Body of pancreas (tissue), 4 donors: Measurements from ENCODE around the gene KRTAP29-1. TPM values are rescaled to one million over a fixed set of nuclear protein-coding genes. Genes with fewer than 3 reads are reported as not detected.

Source experiments
- ATAC-seq: fragments of 150-250 bp; one replicate; pipeline ENCODE4 v1.9.1; 2016
- DNase-seq, 4 donors: peaks; one replicate each; pipeline ENCODE4 v3.0.0-alpha.2; 2019
- H3K27ac ChIP-seq, 4 donors: fragments of 200-600 bp; sonication (generic); 1 replicate in 3 of 4; 2 replicates in 1 of 4; pipeline versions ENCODE4 v1.5.1 to v1.6.1; 2016 to 2019; ENCODE audit warnings: mild to moderate bottlenecking in 1 of 4, mixed read lengths in 1 of 4, moderate library complexity in 1 of 4
- H3K27me3 ChIP-seq, 2 donors: fragments of 200-600 bp; sonication (generic); one replicate each; pipeline ENCODE4 v1.6.0; 2016; ENCODE audit warnings: mild to moderate bottlenecking in 1 of 2
- H3K36me3 ChIP-seq, 2 donors: fragments of 200-600 bp; sonication (generic); replicated peaks in 1 of 2; 2 replicates each; pipeline ENCODE4 v1.5.1; 2016; ENCODE audit warnings: low read depth in 2 of 2; ENCODE audit not compliant: insufficient read depth in 1 of 2
- H3K4me1 ChIP-seq: fragments of 200-600 bp; sonication (generic); one replicate; pipeline ENCODE4 v1.6.0; 2016
- H3K4me3 ChIP-seq, 2 donors: fragments of 200-600 bp; sonication (generic); 1 replicate in 1 of 2; 2 replicates in 1 of 2; pipeline ENCODE4 v1.5.1; 2016 to 2019
- H3K9me3 ChIP-seq, 3 donors: fragments of 200-600 bp; sonication (generic); 1 replicate in 2 of 3; 2 replicates in 1 of 3; pipeline ENCODE4 v1.5.1; 2016
- POLR2A ChIP-seq, 3 donors: fragments of 450-650 bp; IDR thresholded peaks; one replicate each; pipeline ENCODE4 v1.6.1; 2016; ENCODE audit warnings: antibody characterized with exemption in 3 of 3, mild to moderate bottlenecking in 2 of 3
- WGBS, 2 donors: methylation state at CpG; one replicate each; pipeline ENCODE4 v1.1.5; 2017; 5-methylcytosine and 5-hydroxymethylcytosine counted together
- intact Hi-C: fragments of 100-400 bp; cut with DNase I; formaldehyde crosslinking; loops from one replicate; pipeline ENCODE4 v1.15.1; 2023
- total RNA-seq, 2 donors: library from RNA; depleted of rRNA; stranded (reverse); fragments of >200 nt; gene quantifications; one replicate each; pipeline ENCODE4 v1.1.0, GENCODE V29; 2016
- TF ChIP-seq, protein P1 (sequence below), 7 experiments: fragments of 450-650 bp in 4 of 7; fragments of 200-600 bp in 3 of 7; sonication (generic) in 3 of 7; IDR thresholded peaks; one replicate each; pipeline ENCODE4 v1.5.1; 2016 to 2019; ENCODE audit warnings: antibody characterized with exemption in 7 of 7

Gene KRTAP29-1
- total RNA-seq, 2 donors from 2014 or later = not detected

DNA sequence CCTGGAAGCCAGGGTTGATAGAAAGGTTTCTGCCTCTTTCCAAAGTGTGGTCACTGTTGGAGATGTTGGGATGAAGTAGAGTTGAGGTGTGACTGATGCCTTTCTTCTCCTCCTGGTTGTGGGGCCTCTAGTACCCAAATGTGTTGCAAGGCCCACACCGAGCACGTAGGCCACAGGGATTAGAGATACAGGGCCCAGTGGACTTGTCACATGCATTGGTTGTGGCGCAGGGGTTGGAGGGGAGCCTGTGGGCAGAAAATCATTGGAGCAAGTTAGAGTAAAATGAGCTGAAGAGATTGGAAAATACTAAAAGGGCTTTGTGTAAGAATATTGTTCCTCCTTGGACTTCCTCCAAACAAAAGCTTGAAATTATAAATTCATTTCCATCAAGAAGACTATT, 43.3 kb upstream of the KRTAP29-1 start:
- whole genome bisulfite sequencing, 2 donors = 77 to 78% methylated on average over 3 of the region's 3 CpGs
- H3K27ac ChIP-seq = no peak overlapping the region
- TF ChIP-seq POLR2A (IDR thresholded peaks at IDR 0.05) = no peak
- TF ChIP-seq, protein P1, sequence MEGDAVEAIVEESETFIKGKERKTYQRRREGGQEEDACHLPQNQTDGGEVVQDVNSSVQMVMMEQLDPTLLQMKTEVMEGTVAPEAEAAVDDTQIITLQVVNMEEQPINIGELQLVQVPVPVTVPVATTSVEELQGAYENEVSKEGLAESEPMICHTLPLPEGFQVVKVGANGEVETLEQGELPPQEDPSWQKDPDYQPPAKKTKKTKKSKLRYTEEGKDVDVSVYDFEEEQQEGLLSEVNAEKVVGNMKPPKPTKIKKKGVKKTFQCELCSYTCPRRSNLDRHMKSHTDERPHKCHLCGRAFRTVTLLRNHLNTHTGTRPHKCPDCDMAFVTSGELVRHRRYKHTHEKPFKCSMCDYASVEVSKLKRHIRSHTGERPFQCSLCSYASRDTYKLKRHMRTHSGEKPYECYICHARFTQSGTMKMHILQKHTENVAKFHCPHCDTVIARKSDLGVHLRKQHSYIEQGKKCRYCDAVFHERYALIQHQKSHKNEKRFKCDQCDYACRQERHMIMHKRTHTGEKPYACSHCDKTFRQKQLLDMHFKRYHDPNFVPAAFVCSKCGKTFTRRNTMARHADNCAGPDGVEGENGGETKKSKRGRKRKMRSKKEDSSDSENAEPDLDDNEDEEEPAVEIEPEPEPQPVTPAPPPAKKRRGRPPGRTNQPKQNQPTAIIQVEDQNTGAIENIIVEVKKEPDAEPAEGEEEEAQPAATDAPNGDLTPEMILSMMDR (IDR thresholded peaks at IDR 0.05) = no peak

DNA sequence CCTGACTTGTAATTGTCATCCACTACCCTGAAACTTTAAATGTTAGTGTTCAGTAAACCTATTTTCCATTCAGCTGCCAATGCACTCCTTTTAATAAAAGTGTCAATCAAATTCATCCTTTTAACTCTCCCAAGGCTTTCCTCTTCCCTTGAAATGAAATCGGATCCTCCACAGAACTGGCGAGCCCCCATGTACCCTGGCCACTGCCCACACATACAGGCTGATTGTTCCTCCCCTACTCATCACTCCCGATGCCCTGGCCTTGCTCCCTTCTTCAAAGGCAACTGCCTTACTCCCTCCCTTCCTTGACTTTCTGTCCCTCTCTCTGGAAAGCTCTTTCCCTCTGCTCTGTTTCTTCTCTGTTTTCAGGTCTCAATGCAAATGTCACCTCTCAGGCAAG, 40.4 kb upstream of the KRTAP29-1 start:
- Histone ChIP-seq H3K36me3 (no peaks in the 10 kb centered on the region), H3K4me1 (peaks cover 15% of the 10 kb centered on the region), H3K4me3 (no peak overlapping the region), H3K9me3 (no peaks in the 10 kb centered on the region), H3K27ac (no peak overlapping the region), H3K27me3 (no peaks in the 10 kb centered on the region)
- TF ChIP-seq, protein P1 (IDR thresholded peaks at IDR 0.05) = no peak
- no peak for TF ChIP-seq POLR2A (IDR thresholded peaks at IDR 0.05)
- intact Hi-C loops = no loop called here
- DNase-seq = no peak
- WGBS, 2 donors = 58 to 64% methylated on average over 3 of the region's 3 CpGs
- no peak for ATAC-seq

More for the DNA sequence above, 43.3 kb upstream of the KRTAP29-1 start:
- intact Hi-C loops = no loop called here
- H3K27me3 ChIP-seq = no peaks in the 10 kb centered on the region
- H3K36me3 ChIP-seq = no peaks in the 10 kb centered on the region
- no peak overlapping the region for H3K4me3 ChIP-seq
- no peaks in the 10 kb centered on the region for H3K9me3 ChIP-seq
- ATAC-seq (no peak), DNase-seq (no peak)
- H3K4me1 ChIP-seq = no peaks in the 10 kb centered on the region

DNA sequence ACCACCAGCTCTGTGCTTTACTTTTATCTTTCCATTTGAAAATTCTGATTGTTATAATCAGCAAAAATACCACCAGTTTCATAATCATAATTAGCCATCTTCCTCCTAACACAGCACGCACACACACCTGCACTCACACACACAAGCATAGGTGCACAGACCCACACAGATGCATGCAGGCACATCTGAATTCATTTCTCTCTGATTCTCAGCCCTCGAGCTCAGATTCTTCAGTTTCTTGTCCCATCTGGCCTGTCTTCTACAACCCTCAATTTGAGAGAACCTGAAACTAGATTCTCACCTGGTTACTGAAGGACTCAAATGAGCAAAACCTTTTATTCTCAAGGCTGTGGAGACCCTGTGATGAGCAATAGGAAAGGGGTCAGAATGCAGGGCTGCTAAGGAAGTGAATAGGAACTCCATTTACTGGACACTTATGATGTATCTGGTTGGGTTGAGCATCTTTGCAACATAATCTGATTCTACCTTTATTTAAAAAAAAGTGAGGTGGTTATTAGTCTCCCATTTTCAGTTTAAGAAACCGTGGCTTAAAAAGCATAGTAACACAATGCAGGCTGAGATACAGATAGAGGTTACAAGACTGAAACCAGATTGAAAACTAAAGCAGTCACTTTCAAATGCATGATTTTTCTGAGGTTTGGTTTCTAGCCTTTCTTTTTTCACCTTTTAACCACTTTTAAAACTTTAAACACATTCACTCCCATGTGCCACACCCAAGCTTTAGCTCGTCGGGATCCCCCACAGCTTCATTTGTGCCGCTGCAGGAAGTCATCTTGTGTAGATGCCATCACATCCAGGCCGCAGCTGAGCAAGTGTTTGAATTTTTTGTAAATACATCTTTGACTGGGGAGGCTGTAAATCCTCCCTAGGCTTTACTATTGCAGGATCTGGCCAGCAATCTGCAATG, 38.5 kb upstream of the KRTAP29-1 start:
- TF ChIP-seq POLR2A (IDR thresholded peaks at IDR 0.05) = no peak
- TF ChIP-seq, protein P1 (IDR thresholded peaks at IDR 0.05) = no peak
- Histone ChIP-seq H3K4me1 (peaks cover 15% of the 10 kb centered on the region), H3K9me3 (no peaks in the 10 kb centered on the region), H3K36me3 (no peaks in the 10 kb centered on the region), H3K27ac (no peak overlapping the region), H3K4me3 (no peak overlapping the region), H3K27me3 (no peaks in the 10 kb centered on the region)
- DNase-seq (no peak), ATAC-seq (no peak)
- intact Hi-C loops = no loop called here
- WGBS, 2 donors = 64 to 69% methylated on average over 7 of the region's 7 CpGs

DNA sequence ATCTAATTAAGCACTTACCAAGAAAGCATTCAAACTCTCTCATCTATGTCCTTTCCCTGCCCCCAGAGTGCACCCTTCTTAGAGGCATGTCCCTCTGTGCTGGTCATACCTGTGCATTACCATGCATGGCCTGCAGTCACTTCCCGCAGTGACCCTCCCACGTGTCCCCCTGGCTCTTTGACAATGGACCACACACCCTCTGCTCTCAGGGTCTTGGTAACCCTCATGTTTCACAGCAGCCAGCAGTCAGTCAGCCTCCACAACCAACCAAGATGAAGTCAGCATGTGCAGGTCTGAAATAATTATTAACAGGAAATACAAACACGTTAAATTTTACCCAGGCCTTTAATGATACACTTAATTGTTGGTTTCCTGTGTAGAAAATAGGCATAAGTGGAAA, 37.8 kb upstream of the KRTAP29-1 start:
- Histone ChIP-seq H3K4me3 (no peak overlapping the region), H3K27ac (no peak overlapping the region), H3K36me3 (no peaks in the 10 kb centered on the region), H3K4me1 (peaks cover 15% of the 10 kb centered on the region), H3K9me3 (no peaks in the 10 kb centered on the region), H3K27me3 (no peaks in the 10 kb centered on the region)
- intact Hi-C loops = no loop called here
- ATAC-seq (no peak), DNase-seq (no peak)
- TF ChIP-seq, protein P1 (IDR thresholded peaks at IDR 0.05) = no peak
- TF ChIP-seq POLR2A (IDR thresholded peaks at IDR 0.05) = no peak
- WGBS, 2 donors = 12 to 15% methylated on average over 2 to 3 of the region's 3 CpGs
